Right lobe of liver (tissue), 6 donors: ENCODE results near the gene SNTN. TPM values are rescaled to one million over a fixed set of nuclear protein-coding genes. Genes with fewer than 3 reads are reported as not detected.

Experiments used
- ATAC-seq, 4 donors: fragments of 200-7000 bp; cut with Tn5 transposase; one replicate each; pipeline ENCODE4 v1.9.1; 2020; ENCODE audit warnings: mild to moderate bottlenecking in 4 of 4, moderate library complexity in 4 of 4
- DNase-seq, 3 donors: peaks; one replicate each; pipeline ENCODE4 v3.0.0-alpha.2; 2020
- H3K27ac ChIP-seq, 3 donors: fragments of 200-600 bp; one replicate each; pipeline ENCODE4 v1.8.0; 2022
- H3K27me3 ChIP-seq, 2 donors: fragments of 200-600 bp; one replicate each; pipeline ENCODE4 v1.8.0; 2022
- H3K36me3 ChIP-seq, 4 donors: fragments of 200-600 bp; sonication (generic) in 1 of 4; one replicate each; pipeline versions ENCODE4 v1.5.1 to v1.8.0; 2017 to 2022; ENCODE audit warnings: control low read depth in 1 of 4
- H3K4me1 ChIP-seq, 4 donors: fragments of 200-600 bp; sonication (generic) in 1 of 4; one replicate each; pipeline versions ENCODE4 v1.5.1 to v1.8.0; 2017 to 2022; ENCODE audit warnings: control low read depth in 1 of 4
- H3K4me3 ChIP-seq, 3 donors: fragments of 200-600 bp; one replicate each; pipeline ENCODE4 v1.8.0; 2022
- H3K9me3 ChIP-seq, 4 donors: fragments of 200-600 bp; sonication (generic) in 1 of 4; one replicate each; pipeline versions ENCODE4 v1.5.1 to v1.8.0; 2017 to 2022; ENCODE audit warnings: control low read depth in 1 of 4
- POLR2A ChIP-seq: fragments of 450-650 bp; IDR thresholded peaks from one replicate; pipeline ENCODE4 v1.6.1; 2017; ENCODE audit warnings: antibody characterized with exemption, mild to moderate bottlenecking
- WGBS: methylation state at CpG from one replicate; pipeline ENCODE4 v1.1.6; 2018; ENCODE audit warnings: low coverage, low lambda C conversion rate; ENCODE audit not compliant: insufficient coverage; ENCODE audit errors: missing lambda C conversion rate; 5-methylcytosine and 5-hydroxymethylcytosine counted together
- intact Hi-C, 2 donors: fragments of 100-400 bp; cut with DNase I; formaldehyde crosslinking; loops; one replicate each; pipeline versions ENCODE4 v1.11.2 to v1.14.1; 2022
- total RNA-seq, 6 experiments: library from RNA; depleted of rRNA in 2 of 6; stranded (reverse); fragments of >200 nt in 2 of 6; fragmentation: NEBNext Ultra II Directional in 3 of 6; extraction: Animal tissue kit (Norgen Biotek cat#: 25700) in 3 of 6; gene quantifications; one replicate each; pipeline versions ENCODE4 v1.1.0 to v1.2.4, GENCODE V29; 2016 to 2023
- TF ChIP-seq, protein P1 (sequence below), 4 donors: fragments of 200-600 bp in 3 of 4; fragments of 450-650 bp in 1 of 4; IDR thresholded peaks; one replicate each; pipeline versions ENCODE4 v1.5.1 to v1.8.0; 2016 to 2022; ENCODE audit warnings: antibody characterized with exemption in 4 of 4, mild to moderate bottlenecking in 2 of 4
- donor health status: DM: no; HTN: yes; CAD: no.
- donor health status: DM: no; HTN: no; CAD: no.
- donor health status: DM: no; HTN: no; CAD: no.
- donor health status: DM: no; HTN: yes; CAD: no.
- donor health status: DM: no; HTN: yes; CAD: no.

SNTN gene
- total RNA-seq, 6 experiments from 2014 or later = not detected

DNA sequence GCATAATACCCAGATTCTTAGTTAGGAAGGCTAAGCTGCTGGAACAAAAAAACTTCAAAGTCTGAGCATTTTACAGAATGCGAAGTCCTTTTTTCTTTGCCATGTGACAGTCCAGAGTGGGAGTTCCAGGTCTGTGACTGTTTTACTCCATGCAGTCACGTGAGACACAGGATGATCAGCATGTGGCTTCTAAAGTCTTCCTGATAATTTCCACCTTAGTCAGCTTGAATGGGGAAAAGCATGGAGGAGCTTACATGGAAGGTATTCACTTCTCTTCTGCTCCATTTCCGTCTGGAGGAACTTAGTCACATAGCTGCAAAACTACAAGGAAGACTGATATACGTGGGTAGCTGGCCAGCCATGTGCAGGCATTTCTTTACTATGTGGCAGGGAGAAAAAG lies 1.7 kb downstream of the SNTN start:
- H3K9me3 ChIP-seq = no peaks in the 10 kb centered on the region
- no peaks in the 10 kb centered on the region for H3K4me1 ChIP-seq
- ATAC-seq (no peak), DNase-seq (no peak)
- 33% methylated on average over 4 of the region's 4 CpGs for whole genome bisulfite sequencing
- intact Hi-C loops = no loop called here
- TF ChIP-seq POLR2A = no peak
- TF ChIP-seq, protein P1, sequence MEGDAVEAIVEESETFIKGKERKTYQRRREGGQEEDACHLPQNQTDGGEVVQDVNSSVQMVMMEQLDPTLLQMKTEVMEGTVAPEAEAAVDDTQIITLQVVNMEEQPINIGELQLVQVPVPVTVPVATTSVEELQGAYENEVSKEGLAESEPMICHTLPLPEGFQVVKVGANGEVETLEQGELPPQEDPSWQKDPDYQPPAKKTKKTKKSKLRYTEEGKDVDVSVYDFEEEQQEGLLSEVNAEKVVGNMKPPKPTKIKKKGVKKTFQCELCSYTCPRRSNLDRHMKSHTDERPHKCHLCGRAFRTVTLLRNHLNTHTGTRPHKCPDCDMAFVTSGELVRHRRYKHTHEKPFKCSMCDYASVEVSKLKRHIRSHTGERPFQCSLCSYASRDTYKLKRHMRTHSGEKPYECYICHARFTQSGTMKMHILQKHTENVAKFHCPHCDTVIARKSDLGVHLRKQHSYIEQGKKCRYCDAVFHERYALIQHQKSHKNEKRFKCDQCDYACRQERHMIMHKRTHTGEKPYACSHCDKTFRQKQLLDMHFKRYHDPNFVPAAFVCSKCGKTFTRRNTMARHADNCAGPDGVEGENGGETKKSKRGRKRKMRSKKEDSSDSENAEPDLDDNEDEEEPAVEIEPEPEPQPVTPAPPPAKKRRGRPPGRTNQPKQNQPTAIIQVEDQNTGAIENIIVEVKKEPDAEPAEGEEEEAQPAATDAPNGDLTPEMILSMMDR (IDR thresholded peaks at IDR 0.05) = no peak
- H3K27me3 ChIP-seq = no peaks in the 10 kb centered on the region
- H3K36me3 ChIP-seq = no peaks in the 10 kb centered on the region
- no peak overlapping the region for H3K4me3 ChIP-seq
- H3K27ac ChIP-seq = no peak overlapping the region

DNA sequence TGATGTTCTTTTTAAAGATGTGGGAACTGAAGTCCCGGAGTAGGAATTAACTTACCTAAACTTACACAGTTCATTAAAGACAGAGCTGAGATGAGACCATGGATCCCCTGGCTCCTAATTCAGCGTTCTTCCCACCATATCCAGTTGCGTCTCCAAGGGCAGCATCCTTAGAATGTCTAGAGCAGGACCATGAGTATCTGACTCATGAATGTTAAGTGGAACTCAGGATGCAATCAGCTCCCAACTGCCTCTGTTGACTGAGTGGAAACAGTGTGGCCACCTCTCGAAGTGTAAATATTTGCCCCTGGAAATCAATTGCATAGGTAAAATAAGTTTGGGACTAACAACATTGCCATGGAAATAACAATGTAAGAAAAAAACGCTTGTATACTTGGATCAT lies 2.5 kb downstream of the SNTN start:
- intact Hi-C loops = no loop called here
- TF ChIP-seq, protein P1 (IDR thresholded peaks at IDR 0.05) = no peak
- TF ChIP-seq POLR2A = no peak
- H3K27me3 ChIP-seq = no peaks in the 10 kb centered on the region
- no peak for ATAC-seq
- no peak overlapping the region for H3K4me3 ChIP-seq
- H3K9me3 ChIP-seq = no peaks in the 10 kb centered on the region
- no peak overlapping the region for H3K27ac ChIP-seq
- WGBS = 39% methylated on average over 5 of the region's 5 CpGs
- DNase-seq = no peak
- no peaks in the 10 kb centered on the region for H3K4me1 ChIP-seq
- H3K36me3 ChIP-seq = no peaks in the 10 kb centered on the region

DNA sequence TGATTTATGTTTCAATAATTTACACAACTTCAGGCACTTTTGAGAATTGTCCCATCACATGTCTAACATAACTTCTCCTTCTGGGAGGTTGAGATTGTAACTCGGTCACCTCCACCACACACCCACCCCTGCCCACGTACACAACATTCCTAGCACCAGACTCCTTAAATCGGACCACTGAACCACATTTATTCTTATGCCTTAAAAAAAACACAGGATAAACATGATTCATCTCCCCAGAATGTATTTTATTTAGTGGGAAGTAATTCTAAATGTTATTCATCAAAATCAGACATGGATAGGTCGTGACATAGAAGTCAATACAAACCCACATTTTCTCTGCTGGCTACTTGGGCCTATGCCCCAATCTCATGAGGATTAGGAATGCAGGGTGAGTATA lies 3.0 kb downstream of the SNTN start:
- intact Hi-C loops = no loop called here
- 51% methylated on average over 4 of the region's 4 CpGs for WGBS
- DNase-seq = no peak

DNA sequence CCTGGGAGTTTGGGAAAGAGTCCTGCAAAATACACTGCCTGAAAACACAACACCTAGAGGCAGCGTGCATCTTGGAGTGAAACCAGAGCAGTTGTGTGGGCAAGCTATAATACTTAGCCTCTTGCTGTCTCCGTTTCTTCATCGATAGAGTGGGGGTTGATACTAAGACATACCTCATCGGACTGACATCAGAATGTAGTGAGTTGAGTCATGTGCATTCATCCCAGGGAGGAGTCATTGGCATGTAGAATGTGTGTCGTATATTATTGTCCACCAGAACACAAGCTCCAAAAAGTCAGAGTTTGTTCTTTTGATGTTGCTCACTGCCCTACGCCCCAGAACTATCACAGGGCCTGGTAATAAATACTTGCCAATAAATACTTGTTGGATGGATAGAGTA lies 4.3 kb downstream of the SNTN start:
- DNase-seq = no peak
- Histone ChIP-seq H3K4me1 (no peaks in the 10 kb centered on the region), H3K36me3 (no peaks in the 10 kb centered on the region), H3K4me3 (no peak overlapping the region), H3K9me3 (no peaks in the 10 kb centered on the region), H3K27me3 (no peaks in the 10 kb centered on the region), H3K27ac (no peak overlapping the region)
- intact Hi-C loops = no loop called here
- no peak for TF ChIP-seq POLR2A
- TF ChIP-seq, protein P1 (IDR thresholded peaks at IDR 0.05) = no peak
- ATAC-seq = no peak
- 65% methylated on average over 6 of the region's 6 CpGs for WGBS

More for the DNA sequence above, 3.0 kb downstream of the SNTN start:
- H3K27me3 ChIP-seq = no peaks in the 10 kb centered on the region
- H3K36me3 ChIP-seq = no peaks in the 10 kb centered on the region
- no peaks in the 10 kb centered on the region for H3K4me1 ChIP-seq
- H3K9me3 ChIP-seq = no peaks in the 10 kb centered on the region
- H3K27ac ChIP-seq = no peak overlapping the region
- H3K4me3 ChIP-seq = no peak overlapping the region
- TF ChIP-seq POLR2A = no peak
- TF ChIP-seq, protein P1 (IDR thresholded peaks at IDR 0.05) = no peak
- ATAC-seq = no peak

DNA sequence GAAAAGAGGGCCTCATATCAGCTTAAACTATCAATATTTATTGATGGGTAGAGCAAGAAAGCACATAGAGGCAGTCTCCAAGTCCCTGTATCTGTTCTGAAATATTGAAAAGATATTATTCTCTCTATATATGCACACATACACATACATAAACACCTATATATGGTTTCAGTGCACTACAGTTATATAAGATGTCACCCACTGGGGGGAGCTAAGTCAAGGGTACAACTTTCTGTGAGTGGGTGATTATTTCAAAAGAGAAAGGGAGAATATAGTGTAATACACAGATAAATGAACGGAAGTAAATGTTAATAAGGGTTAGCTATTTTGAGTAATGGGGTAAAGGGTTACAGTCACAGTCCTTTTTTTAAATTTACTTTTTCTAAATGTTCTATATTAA lies 8.8 kb downstream of the SNTN start:
- Histone ChIP-seq H3K4me1 (no peaks in the 10 kb centered on the region), H3K9me3 (no peaks in the 10 kb centered on the region), H3K4me3 (no peak overlapping the region), H3K27ac (no peak overlapping the region), H3K27me3 (no peaks in the 10 kb centered on the region), H3K36me3 (no peaks in the 10 kb centered on the region)
- ATAC-seq (no peak), DNase-seq (no peak)
- no peak for TF ChIP-seq POLR2A
- TF ChIP-seq, protein P1 (IDR thresholded peaks at IDR 0.05) = no peak
- intact Hi-C loops = no loop called here
- 88% methylated on average over 1 of the region's 1 CpG for WGBS
